GM12891 (cell line): ENCODE data around the gene RNF151.

ENCODE experiments used
- DNase-seq: peaks from one replicate; pipeline ENCODE4 v3.0.0; 2011; ENCODE audit warnings: low spot score; ENCODE audit not compliant: insufficient read length
- FAIRE-seq: peaks from 2 replicates; lab custom pipeline; 2011; peaks lifted over from hg19 to GRCh38; lab: Jason Lieb, UNC
- PAX5 ChIP-seq: IDR thresholded peaks from 2 replicates; pipeline ENCODE4 v1.6.1; 2011; ENCODE audit warnings: low read length, moderate library complexity, mild to moderate bottlenecking; ENCODE audit not compliant: insufficient read depth, severe bottlenecking
- POLR2A ChIP-seq: IDR thresholded peaks from 2 replicates; pipeline ENCODE4 v1.6.1; 2011; ENCODE audit warnings: low read depth, low read length, control low read depth
- POLR2AphosphoS5 ChIP-seq: IDR thresholded peaks from 2 replicates; pipeline ENCODE4 v1.6.1; 2011; ENCODE audit warnings: low read depth, low read length, control low read depth
- POU2F2 ChIP-seq: IDR thresholded peaks from 2 replicates; pipeline ENCODE4 v1.6.1; 2011; ENCODE audit warnings: low read depth, mild to moderate bottlenecking, control low read depth, low read length, moderate library complexity
- SPI1 ChIP-seq: IDR thresholded peaks from 2 replicates; pipeline ENCODE4 v1.6.1; 2011; ENCODE audit warnings: low read depth, low read length, control low read depth
- TAF1 ChIP-seq: IDR thresholded peaks from 2 replicates; pipeline ENCODE4 v1.6.1; 2011; ENCODE audit warnings: low read depth, low read length, control low read depth

RNF151 gene

GRCh38 chr16:1980030-1980769, 13.5 kb downstream of the RNF151 start:
- TF ChIP-seq TAF1 (no peak), POLR2A (no peak), PAX5 (no peak), SPI1 (no peak), POLR2AphosphoS5 (no peak), POU2F2 (no peak)
- no peak for FAIRE-seq
- no peak for DNase-seq

GRCh38 chr16:1980770-1981087, 14.1 kb downstream of the RNF151 start:
- DNase-seq, result no peak
- TF ChIP-seq SPI1, result no peak
- no peak for TF ChIP-seq TAF1
- no peak for TF ChIP-seq POU2F2
- no peak for TF ChIP-seq PAX5
- TF ChIP-seq POLR2A, result no peak
- TF ChIP-seq POLR2AphosphoS5, result no peak
- FAIRE-seq, result peak; percentile 38

GRCh38 chr16:1981398-1981836, 14.8 kb downstream of the RNF151 start, which contains the start of gene NOXO1:
Gene NOXO1 (minus strand): TSS chr16:1981469. CDS start chr16:1981179, 290 bp downstream.
- DNase-seq, result no peak
- peak; percentile 78 for FAIRE-seq
- TF ChIP-seq PAX5 (no peak), SPI1 (no peak), POLR2A (no peak)

- FAIRE-seq (no peak), DNase-seq (no peak)
- TF ChIP-seq TAF1 (no peak), PAX5 (no peak), POLR2AphosphoS5 (no peak; the same call in 1 of the 2 replicates), SPI1 (no peak), POU2F2 (no peak), POLR2A (no peak)
Measured at GRCh38 chr16:1982013-1982433, 15.4 kb downstream of the RNF151 start.

- FAIRE-seq, result no peak
- TF ChIP-seq TAF1 (no peak), POLR2A (no peak), POLR2AphosphoS5 (no peak), PAX5 (no peak), POU2F2 (no peak), SPI1 (no peak)
- DNase-seq, result no peak
Measured at GRCh38 chr16:1982991-1983543, 16.4 kb downstream of the RNF151 start.

GRCh38 chr16:1983544-1984346, 17.1 kb downstream of the RNF151 start, which contains the start of gene GFER:
Gene GFER (plus strand): TSS chr16:1984193. CDS start chr16:1984219, 26 bp downstream.
- peak; percentile 67 for TF ChIP-seq TAF1
- TF ChIP-seq POLR2A, result peak; percentile 68
- no peak for TF ChIP-seq PAX5
- no peak for TF ChIP-seq POU2F2
- TF ChIP-seq POLR2AphosphoS5, result no peak
- TF ChIP-seq SPI1, result no peak
- DNase-seq (peak; percentile 94), FAIRE-seq (peak; percentile 98)

- DNase-seq (no peak), FAIRE-seq (peak; percentile 51)
- no peak; the same call in none of the 2 replicates for TF ChIP-seq POLR2A
- no peak for TF ChIP-seq TAF1
- no peak for TF ChIP-seq SPI1
- no peak for TF ChIP-seq POU2F2
- TF ChIP-seq PAX5, result no peak
- no peak for TF ChIP-seq POLR2AphosphoS5
Measured at GRCh38 chr16:1984347-1985225, 17.9 kb downstream of the RNF151 start.

- TF ChIP-seq TAF1, result no peak
- TF ChIP-seq PAX5, result no peak
- no peak for TF ChIP-seq POLR2A
- no peak for TF ChIP-seq POU2F2
- TF ChIP-seq SPI1, result no peak
- no peak for TF ChIP-seq POLR2AphosphoS5
- DNase-seq (no peak), FAIRE-seq (no peak)
Measured at GRCh38 chr16:1985466-1986150, 19.0 kb downstream of the RNF151 start.
